Stimulated activated CD4-positive, alpha-beta T cell treated with anti-CD3 and anti-CD28 coated beads, Interleukin-4, amount 100 ng/mL, for 24 hours (primary cell): ENCODE measurements around the gene SRPK3.
"Not testable (repeated sequence)": the region's sequence is repeated elsewhere in the genome, so short reads cannot be mapped to it uniquely, and the experiment has no call there.

Experiments used
- DNase-seq: peaks from one replicate; pipeline ENCODE4 v3.0.0-alpha.2; 2020

Gene SRPK3

DNA sequence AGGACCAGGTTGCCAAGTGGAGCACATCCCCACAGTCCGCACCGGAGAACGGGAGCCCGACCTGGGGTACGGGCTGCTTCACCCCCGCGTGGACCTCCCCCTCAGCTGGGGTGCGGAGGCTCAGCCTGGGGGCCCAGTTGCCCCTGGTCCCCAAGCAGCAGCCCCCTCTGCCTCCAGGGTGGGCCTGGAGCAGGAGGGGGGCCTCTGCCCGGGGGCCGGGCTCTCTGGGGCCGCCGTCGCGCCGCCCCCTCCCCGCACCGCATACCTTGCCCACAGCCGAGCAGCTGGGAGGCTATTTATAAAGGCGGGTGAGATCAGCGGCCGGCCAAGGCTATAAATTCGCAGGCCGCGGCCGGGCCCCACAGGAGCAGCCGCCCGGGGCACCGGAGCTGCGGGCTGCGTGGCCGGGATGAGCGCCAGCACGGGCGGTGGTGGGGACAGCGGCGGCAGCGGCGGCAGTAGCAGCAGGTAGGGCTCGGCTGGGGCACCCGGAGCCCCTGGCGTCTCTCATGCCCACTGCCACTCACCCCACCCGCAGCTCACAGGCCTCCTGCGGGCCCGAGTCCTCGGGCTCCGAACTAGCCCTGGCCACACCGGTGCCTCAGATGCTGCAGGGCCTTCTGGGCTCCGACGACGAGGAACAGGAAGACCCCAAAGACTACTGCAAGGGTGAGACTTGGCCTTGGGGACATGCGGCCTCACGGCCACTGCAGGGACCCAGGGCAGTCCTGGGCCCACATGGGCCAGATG, at the start of gene SRPK3:
Gene SRPK3, plus strand, starts transcription at position 364 of the 750 bp plus-strand sequence. Its CDS starts 46 bp downstream, at position 410.
- DNase-seq, result no peak

- DNase-seq, result no peak
Measured at GRCh38 chrX:153731117-153731844, 49.6 kb upstream of the SRPK3 start.

- DNase-seq, result no peak
Measured at GRCh38 chrX:153731845-153732215, 49.0 kb upstream of the SRPK3 start.

- DNase-seq, result no peak
Measured at GRCh38 chrX:153732401-153732800, 48.4 kb upstream of the SRPK3 start.

DNA sequence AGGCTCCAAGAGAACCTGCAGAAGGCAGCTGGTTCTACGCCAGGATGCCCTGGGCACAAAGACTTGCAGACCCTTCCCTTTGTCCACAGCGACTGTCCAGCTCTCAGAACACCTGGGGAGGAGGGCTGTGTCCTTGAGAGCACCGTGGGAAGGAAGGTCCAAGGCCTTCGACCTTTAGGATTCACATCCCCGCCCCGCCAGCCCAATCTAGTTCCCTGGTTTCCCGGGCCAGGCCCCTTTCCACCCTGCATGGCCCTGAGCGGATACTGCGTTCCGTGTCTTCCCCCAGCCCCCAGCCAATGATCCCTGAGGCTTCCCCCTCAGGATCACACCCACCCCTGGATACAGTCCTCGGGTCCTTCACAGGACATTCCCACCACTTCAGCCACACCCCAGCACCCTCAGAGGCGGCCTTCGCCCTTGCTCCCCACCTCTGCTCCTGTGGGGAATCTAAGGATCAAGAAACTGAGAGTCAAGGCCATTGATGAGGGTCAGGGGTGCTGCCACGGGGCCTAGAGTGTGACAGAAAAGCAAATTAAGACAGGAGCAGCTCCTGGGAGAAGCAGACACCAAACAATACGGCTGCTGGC, 47.1 kb upstream of the SRPK3 start:
- no peak for DNase-seq

- DNase-seq, result no peak
Measured at GRCh38 chrX:153734871-153735270, 46.0 kb upstream of the SRPK3 start.

- DNase-seq, result peak; percentile 4
Measured at GRCh38 chrX:153735274-153735673, 45.6 kb upstream of the SRPK3 start.

- no peak for DNase-seq
Measured at GRCh38 chrX:153736071-153736820, 44.6 kb upstream of the SRPK3 start.

- no peak for DNase-seq
Measured at GRCh38 chrX:153736871-153737441, 43.9 kb upstream of the SRPK3 start.

- DNase-seq, result no peak
Measured at GRCh38 chrX:153738056-153738605, 42.7 kb upstream of the SRPK3 start.

- peak; percentile 9 for DNase-seq
Measured at GRCh38 chrX:153739754-153740486, 40.9 kb upstream of the SRPK3 start.

- no peak for DNase-seq
Measured at GRCh38 chrX:153740631-153741222, 40.1 kb upstream of the SRPK3 start.

DNA sequence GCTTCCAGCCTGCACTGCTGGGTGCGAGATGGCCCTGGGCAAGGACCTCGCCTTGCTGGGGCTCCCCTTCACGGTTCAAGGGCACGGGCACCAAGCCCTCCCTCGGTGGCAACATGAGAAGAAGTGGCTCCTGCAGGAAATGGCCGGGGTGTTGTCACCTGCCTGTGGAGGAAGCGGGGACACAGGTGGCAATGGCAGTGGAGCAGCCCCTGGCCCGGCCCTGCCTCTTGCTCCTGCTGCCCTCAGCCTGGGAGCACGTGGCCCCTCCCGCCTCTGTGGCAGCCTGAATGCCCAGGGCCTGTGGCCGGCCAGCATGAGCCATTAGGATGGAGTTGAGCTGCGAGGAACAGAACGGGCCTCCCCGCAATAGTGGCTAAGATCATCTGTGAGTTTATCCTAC, 39.4 kb upstream of the SRPK3 start:
- no peak for DNase-seq

DNA sequence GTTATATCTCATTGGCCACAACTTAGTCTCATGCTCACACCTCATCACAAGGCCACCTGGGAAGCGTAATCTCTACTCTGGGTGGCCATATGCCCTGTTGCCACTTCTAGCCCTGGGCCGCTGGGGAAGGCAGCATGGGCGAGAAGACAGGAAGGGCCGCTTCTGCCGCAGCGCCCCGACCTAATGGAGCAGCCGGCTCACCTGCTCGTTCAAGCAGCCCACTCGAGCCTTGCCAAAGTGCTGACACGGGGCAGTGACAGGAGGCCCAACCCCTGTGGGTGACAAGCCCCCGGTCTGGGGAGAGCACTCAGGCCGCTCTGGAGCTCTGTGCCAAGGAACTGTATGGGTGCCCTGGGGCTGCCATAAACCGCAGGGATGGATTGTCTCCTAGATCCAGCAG, 38.7 kb upstream of the SRPK3 start:
- DNase-seq, result not testable (repeated sequence)

DNA sequence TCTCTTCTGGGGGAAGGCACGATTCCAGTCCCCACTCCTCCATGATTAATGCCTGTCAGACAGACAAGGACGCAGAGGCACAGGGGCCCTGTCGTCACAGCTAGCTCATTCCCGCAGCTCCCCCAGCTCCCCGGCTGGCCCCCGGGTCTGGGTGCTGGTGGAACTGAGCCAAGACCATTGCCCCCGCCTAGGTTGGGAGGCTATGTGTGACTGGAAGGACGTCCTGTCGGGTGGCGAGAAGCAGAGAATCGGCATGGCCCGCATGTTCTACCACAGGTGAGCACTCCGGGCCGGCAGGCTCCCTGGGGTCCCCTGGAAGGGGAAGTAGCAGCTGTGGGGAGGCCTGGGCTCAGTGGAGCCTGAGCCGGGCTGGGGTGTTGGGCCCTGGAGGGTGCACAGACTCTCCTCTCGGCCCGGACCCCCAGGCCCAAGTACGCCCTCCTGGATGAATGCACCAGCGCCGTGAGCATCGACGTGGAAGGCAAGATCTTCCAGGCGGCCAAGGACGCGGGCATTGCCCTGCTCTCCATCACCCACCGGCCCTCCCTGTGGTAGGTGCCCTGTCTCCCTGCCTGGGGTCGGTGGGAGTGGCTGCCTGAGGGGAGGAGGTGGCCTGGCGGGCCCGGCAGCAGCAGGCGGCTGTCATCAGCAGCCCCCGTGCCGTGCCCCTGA, 37.9 kb upstream of the SRPK3 start:
- not testable (repeated sequence) for DNase-seq

GRCh38 chrX:153743468-153744209, 37.2 kb upstream of the SRPK3 start:
- DNase-seq, result not testable (repeated sequence)

GRCh38 chrX:153744210-153745066, 36.4 kb upstream of the SRPK3 start:
- DNase-seq, result no peak

DNA sequence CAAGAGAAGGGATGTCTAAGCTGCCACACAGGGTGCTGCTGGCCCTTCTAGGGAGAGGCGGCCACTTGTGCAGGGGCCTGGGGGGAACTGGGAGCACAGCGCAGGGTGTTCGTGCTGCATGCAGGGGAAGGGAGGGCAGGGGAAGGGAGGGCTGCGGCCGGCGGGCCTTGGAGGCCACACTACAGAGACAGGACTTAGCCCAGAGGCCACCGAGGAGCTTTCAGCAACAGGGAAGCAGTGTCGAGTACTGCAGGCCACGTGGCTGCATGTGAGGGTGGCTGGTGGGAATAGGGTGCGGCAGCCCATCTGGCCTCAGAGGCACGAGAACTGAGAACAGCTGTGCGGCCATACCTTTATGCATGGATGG, 35.8 kb upstream of the SRPK3 start:
- DNase-seq, result not testable (repeated sequence)

DNA sequence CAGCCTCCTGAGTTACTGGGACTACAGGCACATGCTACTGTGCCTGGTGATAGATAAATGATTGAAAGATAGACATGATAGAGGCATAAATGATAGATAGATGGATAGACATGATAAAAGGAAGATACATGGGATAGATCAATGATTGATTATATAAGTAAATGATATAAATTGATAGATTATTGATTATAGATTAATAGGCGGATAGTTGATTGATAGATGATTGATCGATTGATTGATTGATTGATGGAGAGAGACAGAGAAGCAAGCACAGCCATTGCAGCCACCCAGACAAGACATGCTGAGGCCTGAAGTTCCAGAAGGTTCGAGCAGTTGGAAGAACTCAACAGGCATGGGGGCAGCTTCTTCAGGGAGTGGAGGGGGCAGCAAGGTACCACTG, 34.5 kb upstream of the SRPK3 start:
- no peak for DNase-seq
